Epidermal melanocyte (primary cell): ENCODE measurements around the gene NPY4R.
A peak's percentile ranks its signal among the peaks of the same experiment; 100 is the strongest.
"Not testable (repeated sequence)": the region's sequence is repeated elsewhere in the genome, so short reads cannot be mapped to it uniquely, and the experiment has no call there.

Experiments
- DNase-seq: peaks from one replicate; pipeline ENCODE4 v3.0.0; 2011; ENCODE audit warnings: low spot score; ENCODE audit not compliant: insufficient read length

NPY4R gene, protein sequence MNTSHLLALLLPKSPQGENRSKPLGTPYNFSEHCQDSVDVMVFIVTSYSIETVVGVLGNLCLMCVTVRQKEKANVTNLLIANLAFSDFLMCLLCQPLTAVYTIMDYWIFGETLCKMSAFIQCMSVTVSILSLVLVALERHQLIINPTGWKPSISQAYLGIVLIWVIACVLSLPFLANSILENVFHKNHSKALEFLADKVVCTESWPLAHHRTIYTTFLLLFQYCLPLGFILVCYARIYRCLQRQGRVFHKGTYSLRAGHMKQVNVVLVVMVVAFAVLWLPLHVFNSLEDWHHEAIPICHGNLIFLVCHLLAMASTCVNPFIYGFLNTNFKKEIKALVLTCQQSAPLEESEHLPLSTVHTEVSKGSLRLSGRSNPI

DNA sequence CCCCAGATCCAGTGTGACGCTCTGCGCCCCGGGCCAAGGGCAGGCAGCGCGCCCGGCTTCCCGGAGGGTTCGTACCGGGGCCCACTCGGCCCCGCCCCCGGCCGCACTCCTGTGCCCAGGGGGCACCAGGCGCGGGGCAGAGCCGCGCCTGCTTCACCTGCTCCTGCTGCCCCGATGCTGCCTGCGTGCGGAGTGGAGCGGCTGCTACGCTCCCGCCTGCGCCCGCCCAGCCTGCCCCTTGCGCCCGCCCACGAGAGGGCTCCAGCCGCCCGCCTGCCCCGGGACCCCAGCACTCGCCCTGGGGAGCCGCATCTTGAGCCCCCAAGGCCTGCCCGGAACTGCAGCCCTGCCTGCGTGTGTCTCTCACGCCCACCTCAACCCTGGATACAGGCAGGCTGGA is at the start of gene NPY4R:
TSS of gene NPY4R (minus strand) at position 194 of the 400 bp plus-strand sequence. CDS start 3,323 bp downstream, outside the sequence.
- not testable (repeated sequence) for DNase-seq

GRCh38 chr10:46515366-46515765 is 49.6 kb upstream of the NPY4R start:
- DNase-seq, result no peak

- DNase-seq, result peak; percentile 18
Measured at GRCh38 chr10:46514899-46515298, 49.1 kb upstream of the NPY4R start.

- no peak for DNase-seq
Measured at GRCh38 chr10:46514431-46514861, 48.7 kb upstream of the NPY4R start.

GRCh38 chr10:46513333-46513732 is 47.6 kb upstream of the NPY4R start:
- not testable (repeated sequence) for DNase-seq

GRCh38 chr10:46512725-46513124 is 47.0 kb upstream of the NPY4R start:
- not testable (repeated sequence) for DNase-seq

- not testable (repeated sequence) for DNase-seq
Measured at GRCh38 chr10:46512002-46512401, 46.2 kb upstream of the NPY4R start.

GRCh38 chr10:46499990-46500389 is 34.2 kb upstream of the NPY4R start:
- DNase-seq, result not testable (repeated sequence)

GRCh38 chr10:46498985-46499703 is 33.4 kb upstream of the NPY4R start:
- DNase-seq, result not testable (repeated sequence)

GRCh38 chr10:46497878-46498277 is 32.1 kb upstream of the NPY4R start:
- not testable (repeated sequence) for DNase-seq

DNA sequence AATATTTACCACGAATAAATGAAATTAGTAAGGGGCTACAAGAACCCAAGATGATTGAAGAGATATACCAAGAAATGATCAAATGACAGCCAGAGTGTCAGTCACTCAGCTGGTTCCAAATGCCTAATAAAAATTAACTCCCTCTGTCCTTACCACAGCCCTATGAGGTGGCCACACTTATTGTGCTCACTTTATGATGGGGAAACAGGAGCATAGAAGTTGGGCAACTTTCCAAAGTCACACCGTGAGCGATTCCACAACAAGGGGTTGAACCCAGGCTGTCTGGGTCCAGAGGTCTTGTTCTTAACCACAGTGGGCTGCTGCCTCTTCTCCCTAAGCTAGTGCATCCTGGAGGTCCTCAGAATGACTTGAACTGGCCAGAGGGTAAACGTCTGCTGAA is 31.6 kb upstream of the NPY4R start:
- not testable (repeated sequence) for DNase-seq

GRCh38 chr10:46491364-46492114 is 25.8 kb upstream of the NPY4R start:
- not testable (repeated sequence) for DNase-seq

- not testable (repeated sequence) for DNase-seq
Measured at GRCh38 chr10:46490285-46490684, 24.5 kb upstream of the NPY4R start.

- DNase-seq, result not testable (repeated sequence)
Measured at GRCh38 chr10:46486459-46486858, 20.7 kb upstream of the NPY4R start.

DNA sequence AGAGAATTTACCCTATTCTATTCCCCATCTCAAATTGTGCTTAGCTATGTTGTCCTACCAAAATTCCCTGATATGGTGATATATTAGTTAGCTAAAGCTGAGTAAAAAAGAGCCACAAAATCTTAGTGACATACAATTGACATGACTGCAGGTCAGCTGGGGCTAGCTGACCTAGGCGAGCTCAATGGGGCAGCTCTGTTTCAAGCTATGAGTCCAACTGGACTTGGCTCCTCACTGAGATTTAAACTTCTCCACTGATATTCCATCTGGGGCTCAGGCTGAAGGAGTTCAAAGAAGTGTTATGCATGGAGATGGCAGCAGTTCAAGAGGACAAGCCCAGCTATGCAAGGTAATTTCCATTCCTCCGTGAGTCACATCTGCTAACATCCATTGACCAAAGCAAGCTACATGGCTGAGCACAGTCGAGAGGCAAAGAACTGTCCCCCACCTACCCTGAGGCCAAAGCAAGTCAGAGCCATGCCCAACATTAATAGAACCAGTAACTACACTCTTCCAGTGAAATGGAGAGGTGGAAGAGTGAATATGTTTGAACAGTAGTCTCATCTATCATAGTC is 9.1 kb upstream of the NPY4R start:
- DNase-seq, result not testable (repeated sequence)

GRCh38 chr10:46473758-46474157 is 8.0 kb upstream of the NPY4R start:
- DNase-seq, result not testable (repeated sequence)

- DNase-seq, result not testable (repeated sequence)
Measured at GRCh38 chr10:46470134-46470533, 4.4 kb upstream of the NPY4R start.

DNA sequence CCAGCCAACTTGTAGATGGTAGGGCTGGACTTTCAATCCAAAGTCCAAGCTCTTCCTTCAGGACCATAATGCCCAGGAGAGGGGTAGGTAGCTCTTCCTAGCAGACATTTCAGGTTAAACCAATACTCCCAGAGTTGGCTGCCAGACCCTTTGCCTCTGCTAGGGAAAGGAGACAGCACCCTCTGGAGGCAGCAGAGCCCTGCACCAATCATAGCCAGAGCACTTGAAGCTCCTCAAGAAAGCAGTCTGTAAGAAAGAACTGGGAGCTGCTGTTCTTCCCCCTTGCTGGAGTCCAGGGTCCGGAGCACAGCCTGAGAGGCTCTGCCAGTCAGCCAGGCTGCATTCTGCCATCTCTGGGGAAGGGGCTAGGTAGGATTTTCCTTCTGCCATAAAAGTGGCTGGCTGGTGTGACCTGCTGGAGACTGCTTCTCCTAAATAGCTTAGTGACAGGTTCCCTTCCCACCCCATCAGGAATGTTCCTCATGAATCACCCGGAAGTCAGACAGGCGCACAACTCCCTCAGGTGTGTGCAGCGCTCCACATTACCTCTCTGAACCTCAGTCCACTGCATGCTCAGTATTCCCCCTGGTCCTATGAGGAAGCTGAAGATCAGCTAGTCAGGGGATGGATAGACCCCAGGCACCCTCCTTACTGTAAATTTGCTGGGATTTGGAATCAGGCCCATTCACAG is 2.5 kb upstream of the NPY4R start:
- not testable (repeated sequence) for DNase-seq

- DNase-seq, result not testable (repeated sequence)
Measured at GRCh38 chr10:46463608-46464007, 2.1 kb downstream of the NPY4R start.

DNA sequence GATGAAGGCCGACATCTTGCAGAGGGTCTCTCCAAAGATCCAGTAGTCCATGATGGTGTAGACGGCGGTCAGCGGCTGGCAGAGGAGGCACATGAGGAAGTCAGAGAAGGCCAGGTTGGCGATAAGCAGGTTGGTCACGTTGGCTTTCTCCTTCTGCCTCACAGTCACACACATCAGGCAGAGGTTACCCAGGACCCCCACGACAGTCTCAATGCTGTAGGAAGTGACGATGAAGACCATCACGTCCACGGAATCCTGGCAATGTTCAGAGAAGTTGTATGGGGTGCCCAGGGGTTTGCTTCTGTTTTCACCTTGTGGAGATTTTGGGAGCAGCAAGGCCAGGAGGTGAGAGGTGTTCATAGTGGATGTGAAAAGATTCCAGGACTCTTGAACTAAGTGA is 3.5 kb downstream of the NPY4R start:
- not testable (repeated sequence) for DNase-seq

DNA sequence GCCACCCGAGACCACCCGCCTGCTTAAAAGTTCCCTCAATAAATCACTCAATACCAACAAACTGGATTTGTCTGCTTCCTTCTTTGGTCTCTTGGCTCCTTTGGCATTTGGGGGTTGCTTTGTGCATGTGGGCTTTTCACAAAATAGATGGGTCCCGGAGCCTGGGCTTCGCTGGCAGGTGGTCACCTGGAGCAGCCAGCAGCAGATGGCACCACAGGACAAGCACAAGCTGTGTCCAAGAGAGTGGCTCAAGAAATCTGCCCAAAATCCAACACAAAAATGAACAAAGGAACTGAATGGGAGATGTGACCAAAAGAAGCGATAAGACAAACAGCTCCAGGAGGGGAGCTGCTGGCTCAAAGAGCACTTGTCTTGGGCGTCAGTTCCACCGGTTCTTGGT is 6.2 kb downstream of the NPY4R start:
- DNase-seq, result not testable (repeated sequence)
